HepG2 (cell line): ENCODE data around the gene CMPK1. TPM values are rescaled to one million over a fixed set of nuclear protein-coding genes. Genes with fewer than 3 reads are reported as not detected.

Experiments
- FOSL1 ChIP-seq: sonication (generic); formaldehyde crosslinking; IDR thresholded peaks from 2 replicates; pipeline ENCODE4 v1.9.0; 2021; ENCODE audit warnings: missing genetic modification reagents, borderline replicate concordance
- HDAC2 ChIP-seq: sonication (generic); formaldehyde crosslinking; IDR thresholded peaks from 2 replicates; pipeline ENCODE4 v1.4.0; 2020; ENCODE audit warnings: missing genetic modification reagents
- NONO ChIP-seq, 2 experiments: fragments of 450-650 bp in 1 of 2; sonication (generic) in 1 of 2; formaldehyde crosslinking in 1 of 2; IDR thresholded peaks in 1 of 2; conservative IDR thresholded peaks in 1 of 2; 2 replicates each; pipeline versions ENCODE4 v1.6.1 to v1.8.0; 2017 to 2022; ENCODE audit warnings: mild to moderate bottlenecking in 1 of 2, missing genetic modification reagents in 1 of 2, moderate library complexity in 1 of 2
- PITX1 ChIP-seq: sonication (generic); formaldehyde crosslinking; IDR thresholded peaks from 2 replicates; pipeline ENCODE4 v1.5.1; 2020; ENCODE audit warnings: mild to moderate bottlenecking, missing genetic modification reagents
- RARA ChIP-seq: IDR thresholded peaks from 2 replicates; pipeline ENCODE4 v1.6.1; 2016; ENCODE audit warnings: missing genetic modification reagents, missing compliant biosample characterization
- RCOR2 ChIP-seq: IDR thresholded peaks from 2 replicates; pipeline ENCODE4 v1.6.1; 2016; ENCODE audit warnings: missing biosample characterization, missing genetic modification reagents
- SCMH1 ChIP-seq: sonication (generic); formaldehyde crosslinking; IDR thresholded peaks from 2 replicates; pipeline ENCODE4 v1.9.0; 2021; ENCODE audit warnings: missing genetic modification reagents, mild to moderate bottlenecking, borderline replicate concordance
- SMYD3 ChIP-seq: sonication (generic); formaldehyde crosslinking; IDR thresholded peaks from 2 replicates; pipeline ENCODE4 v1.8.1; 2023; ENCODE audit warnings: mild to moderate bottlenecking, missing genetic modification reagents
- SP140L ChIP-seq: sonication (generic); formaldehyde crosslinking; IDR thresholded peaks from 2 replicates; pipeline ENCODE4 v1.4.0; 2020; ENCODE audit warnings: missing genetic modification reagents, borderline replicate concordance
- ZFP36L1 ChIP-seq: sonication (generic); formaldehyde crosslinking; IDR thresholded peaks from 2 replicates; pipeline ENCODE4 v1.8.0; 2022; ENCODE audit warnings: mild to moderate bottlenecking, missing genetic modification reagents, moderate library complexity
- ZNF383 ChIP-seq: sonication (generic); formaldehyde crosslinking; IDR thresholded peaks from 2 replicates; pipeline ENCODE4 v1.4.0; 2020; ENCODE audit warnings: missing genetic modification reagents, mild to moderate bottlenecking, borderline replicate concordance
- ZNF562 ChIP-seq: sonication (generic); formaldehyde crosslinking; IDR thresholded peaks from 2 replicates; pipeline ENCODE4 v1.8.0; 2022; ENCODE audit warnings: missing genetic modification reagents, borderline replicate concordance
- ZNF749 ChIP-seq: sonication (generic); formaldehyde crosslinking; IDR thresholded peaks from 2 replicates; pipeline ENCODE4 v1.8.0; 2022; ENCODE audit warnings: mild to moderate bottlenecking, missing genetic modification reagents, moderate library complexity, borderline replicate concordance
- polyA plus RNA-seq, 8 experiments: library from polyadenylated mRNA; depleted of rRNA in 3 of 8; stranded (reverse) in 7 of 8; unstranded in 1 of 8; fragments of >200 nt; fragmentation: Illumina TruSeq in 4 of 8; extraction: Trizol in 4 of 8; gene quantifications; 2 replicates each; pipeline versions ENCODE4 v1.2.1 to v1.2.3, GENCODE V29; 2011 to 2016; ENCODE audit warnings: low read depth in 4 of 8, missing spikeins in 1 of 8, mixed read lengths in 1 of 8; ENCODE audit not compliant: insufficient read depth in 1 of 8
- total RNA-seq, 5 experiments: library from RNA; depleted of rRNA; stranded (reverse); fragments of >200 nt; fragmentation: Illumina TruSeq; extraction: Trizol; gene quantifications; 2 replicates each; pipeline ENCODE4 v1.2.3, GENCODE V29; 2016; ENCODE audit warnings: low read depth in 1 of 5
- TF ChIP-seq, protein P1 (sequence below): sonication (generic); formaldehyde crosslinking; IDR thresholded peaks from 2 replicates; pipeline ENCODE4 v1.9.0; 2021; ENCODE audit warnings: mild to moderate bottlenecking, missing genetic modification reagents
- TF ChIP-seq, protein P2 (sequence below): sonication (generic); formaldehyde crosslinking; IDR thresholded peaks from 2 replicates; pipeline ENCODE4 v1.8.0; 2022; ENCODE audit warnings: missing genetic modification reagents, mild to moderate bottlenecking, borderline replicate concordance
- TF ChIP-seq, protein P3 (sequence below): sonication (generic); formaldehyde crosslinking; IDR thresholded peaks from 2 replicates; pipeline ENCODE4 v1.5.0; 2020; ENCODE audit warnings: mild to moderate bottlenecking, missing genetic modification reagents

CMPK1 gene
- total and polyA plus RNA-seq, 2 of the 13 experiments (the other 11 are each of a cell fraction or from before 2014, with no cell fraction given): 38.3 to 92.0 TPM

DNA sequence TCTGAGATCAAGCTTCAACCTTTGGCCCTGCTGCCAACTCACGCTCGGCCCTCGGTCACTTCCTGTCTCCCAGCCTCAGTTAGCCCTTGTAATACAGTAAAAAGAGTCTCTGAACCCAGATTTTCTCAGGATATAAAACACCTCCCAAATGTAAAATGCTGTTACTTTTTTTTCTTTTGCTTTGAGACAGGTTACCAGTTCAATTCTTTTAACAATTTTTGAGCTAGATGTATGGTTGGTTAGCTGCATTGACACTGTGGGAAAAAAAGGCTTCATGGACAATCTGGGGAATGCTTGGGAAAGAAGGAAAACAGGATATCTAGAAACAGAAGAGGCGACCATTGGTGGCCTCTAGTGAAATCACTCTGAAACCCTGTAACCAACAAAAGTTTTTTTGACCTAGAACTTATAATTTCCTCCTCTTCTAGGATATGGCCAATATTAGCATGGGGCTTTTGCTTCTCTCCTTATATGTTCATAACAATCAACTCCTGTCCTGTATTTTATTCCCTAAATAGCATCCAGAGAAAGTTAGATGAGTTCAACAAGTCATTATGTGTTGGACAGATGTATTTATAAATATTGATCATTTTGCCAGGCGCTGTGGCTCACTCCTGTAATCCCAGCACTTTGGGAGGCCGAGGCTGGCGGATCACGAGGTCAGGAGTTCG, 1.3 kb downstream of the CMPK1 start (continued):
- TF ChIP-seq FOSL1 (CRISPR knock-in tag) (no peak), SCMH1 (CRISPR knock-in tag) (no peak), ZNF383 (no peak), PITX1 (no peak), ZNF562 (no peak), ZFP36L1 (CRISPR knock-in tag) (no peak), RARA (CRISPR knock-in tag) (peak; percentile 59; the same call in 1 of the 2 replicates), ZNF749 (no peak), SMYD3 (CRISPR knock-in tag) (no peak), NONO (IDR thresholded peaks at IDR 0.05) (no peak), NONO (CRISPR knock-in tag; conservative IDR thresholded peaks at IDR 0.05) (no peak), RCOR2 (no peak; the same call in 1 of the 2 replicates), HDAC2 (CRISPR knock-in tag) (no peak), SP140L (CRISPR knock-in tag) (no peak)
- TF ChIP-seq, protein P1, sequence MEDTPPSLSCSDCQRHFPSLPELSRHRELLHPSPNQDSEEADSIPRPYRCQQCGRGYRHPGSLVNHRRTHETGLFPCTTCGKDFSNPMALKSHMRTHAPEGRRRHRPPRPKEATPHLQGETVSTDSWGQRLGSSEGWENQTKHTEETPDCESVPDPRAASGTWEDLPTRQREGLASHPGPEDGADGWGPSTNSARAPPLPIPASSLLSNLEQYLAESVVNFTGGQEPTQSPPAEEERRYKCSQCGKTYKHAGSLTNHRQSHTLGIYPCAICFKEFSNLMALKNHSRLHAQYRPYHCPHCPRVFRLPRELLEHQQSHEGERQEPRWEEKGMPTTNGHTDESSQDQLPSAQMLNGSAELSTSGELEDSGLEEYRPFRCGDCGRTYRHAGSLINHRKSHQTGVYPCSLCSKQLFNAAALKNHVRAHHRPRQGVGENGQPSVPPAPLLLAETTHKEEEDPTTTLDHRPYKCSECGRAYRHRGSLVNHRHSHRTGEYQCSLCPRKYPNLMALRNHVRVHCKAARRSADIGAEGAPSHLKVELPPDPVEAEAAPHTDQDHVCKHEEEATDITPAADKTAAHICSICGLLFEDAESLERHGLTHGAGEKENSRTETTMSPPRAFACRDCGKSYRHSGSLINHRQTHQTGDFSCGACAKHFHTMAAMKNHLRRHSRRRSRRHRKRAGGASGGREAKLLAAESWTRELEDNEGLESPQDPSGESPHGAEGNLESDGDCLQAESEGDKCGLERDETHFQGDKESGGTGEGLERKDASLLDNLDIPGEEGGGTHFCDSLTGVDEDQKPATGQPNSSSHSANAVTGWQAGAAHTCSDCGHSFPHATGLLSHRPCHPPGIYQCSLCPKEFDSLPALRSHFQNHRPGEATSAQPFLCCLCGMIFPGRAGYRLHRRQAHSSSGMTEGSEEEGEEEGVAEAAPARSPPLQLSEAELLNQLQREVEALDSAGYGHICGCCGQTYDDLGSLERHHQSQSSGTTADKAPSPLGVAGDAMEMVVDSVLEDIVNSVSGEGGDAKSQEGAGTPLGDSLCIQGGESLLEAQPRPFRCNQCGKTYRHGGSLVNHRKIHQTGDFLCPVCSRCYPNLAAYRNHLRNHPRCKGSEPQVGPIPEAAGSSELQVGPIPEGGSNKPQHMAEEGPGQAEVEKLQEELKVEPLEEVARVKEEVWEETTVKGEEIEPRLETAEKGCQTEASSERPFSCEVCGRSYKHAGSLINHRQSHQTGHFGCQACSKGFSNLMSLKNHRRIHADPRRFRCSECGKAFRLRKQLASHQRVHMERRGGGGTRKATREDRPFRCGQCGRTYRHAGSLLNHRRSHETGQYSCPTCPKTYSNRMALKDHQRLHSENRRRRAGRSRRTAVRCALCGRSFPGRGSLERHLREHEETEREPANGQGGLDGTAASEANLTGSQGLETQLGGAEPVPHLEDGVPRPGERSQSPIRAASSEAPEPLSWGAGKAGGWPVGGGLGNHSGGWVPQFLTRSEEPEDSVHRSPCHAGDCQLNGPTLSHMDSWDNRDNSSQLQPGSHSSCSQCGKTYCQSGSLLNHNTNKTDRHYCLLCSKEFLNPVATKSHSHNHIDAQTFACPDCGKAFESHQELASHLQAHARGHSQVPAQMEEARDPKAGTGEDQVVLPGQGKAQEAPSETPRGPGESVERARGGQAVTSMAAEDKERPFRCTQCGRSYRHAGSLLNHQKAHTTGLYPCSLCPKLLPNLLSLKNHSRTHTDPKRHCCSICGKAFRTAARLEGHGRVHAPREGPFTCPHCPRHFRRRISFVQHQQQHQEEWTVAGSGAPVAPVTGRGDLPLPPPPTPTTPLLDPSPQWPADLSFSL (CRISPR knock-in tag): no peak
- TF ChIP-seq, protein P2, sequence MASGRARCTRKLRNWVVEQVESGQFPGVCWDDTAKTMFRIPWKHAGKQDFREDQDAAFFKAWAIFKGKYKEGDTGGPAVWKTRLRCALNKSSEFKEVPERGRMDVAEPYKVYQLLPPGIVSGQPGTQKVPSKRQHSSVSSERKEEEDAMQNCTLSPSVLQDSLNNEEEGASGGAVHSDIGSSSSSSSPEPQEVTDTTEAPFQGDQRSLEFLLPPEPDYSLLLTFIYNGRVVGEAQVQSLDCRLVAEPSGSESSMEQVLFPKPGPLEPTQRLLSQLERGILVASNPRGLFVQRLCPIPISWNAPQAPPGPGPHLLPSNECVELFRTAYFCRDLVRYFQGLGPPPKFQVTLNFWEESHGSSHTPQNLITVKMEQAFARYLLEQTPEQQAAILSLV (CRISPR knock-in tag): no peak
- TF ChIP-seq, protein P3, sequence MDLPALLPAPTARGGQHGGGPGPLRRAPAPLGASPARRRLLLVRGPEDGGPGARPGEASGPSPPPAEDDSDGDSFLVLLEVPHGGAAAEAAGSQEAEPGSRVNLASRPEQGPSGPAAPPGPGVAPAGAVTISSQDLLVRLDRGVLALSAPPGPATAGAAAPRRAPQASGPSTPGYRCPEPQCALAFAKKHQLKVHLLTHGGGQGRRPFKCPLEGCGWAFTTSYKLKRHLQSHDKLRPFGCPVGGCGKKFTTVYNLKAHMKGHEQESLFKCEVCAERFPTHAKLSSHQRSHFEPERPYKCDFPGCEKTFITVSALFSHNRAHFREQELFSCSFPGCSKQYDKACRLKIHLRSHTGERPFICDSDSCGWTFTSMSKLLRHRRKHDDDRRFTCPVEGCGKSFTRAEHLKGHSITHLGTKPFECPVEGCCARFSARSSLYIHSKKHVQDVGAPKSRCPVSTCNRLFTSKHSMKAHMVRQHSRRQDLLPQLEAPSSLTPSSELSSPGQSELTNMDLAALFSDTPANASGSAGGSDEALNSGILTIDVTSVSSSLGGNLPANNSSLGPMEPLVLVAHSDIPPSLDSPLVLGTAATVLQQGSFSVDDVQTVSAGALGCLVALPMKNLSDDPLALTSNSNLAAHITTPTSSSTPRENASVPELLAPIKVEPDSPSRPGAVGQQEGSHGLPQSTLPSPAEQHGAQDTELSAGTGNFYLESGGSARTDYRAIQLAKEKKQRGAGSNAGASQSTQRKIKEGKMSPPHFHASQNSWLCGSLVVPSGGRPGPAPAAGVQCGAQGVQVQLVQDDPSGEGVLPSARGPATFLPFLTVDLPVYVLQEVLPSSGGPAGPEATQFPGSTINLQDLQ: no peak
